ENCODE data around the gene DCP2.

The DCP2 gene

GRCh38 chr5:112935675-112936074 is 40.9 kb upstream of the DCP2 start:
- TF ChIP-seq CTCF (conservative IDR thresholded peaks at IDR 0.05), result no peak
- TF ChIP-seq ZFX (IDR thresholded peaks at IDR 0.05), result no peak

GRCh38 chr5:112938286-112938685 is 38.3 kb upstream of the DCP2 start:
- no peak overlapping the region for H3K27ac ChIP-seq
- TF ChIP-seq CTCF (conservative IDR thresholded peaks at IDR 0.05) (no peak), ZFX (IDR thresholded peaks at IDR 0.05) (no peak)

More at GRCh38 chr5:112935675-112936074, 40.9 kb upstream of the DCP2 start:
- H3K27ac ChIP-seq, result peak overlapping the region; percentile 15; the same call in 1 of the 2 replicates

- TF ChIP-seq CTCF (conservative IDR thresholded peaks at IDR 0.05) (no peak), ZFX (IDR thresholded peaks at IDR 0.05) (no peak)
- H3K27ac ChIP-seq, result no peak overlapping the region
These were observed 35.9 kb upstream of the DCP2 start for GRCh38 chr5:112940670-112941069.

- TF ChIP-seq ZFX (IDR thresholded peaks at IDR 0.05), result no peak
- TF ChIP-seq CTCF (conservative IDR thresholded peaks at IDR 0.05), result no peak
- H3K27ac ChIP-seq, result no peak overlapping the region
These were observed 28.1 kb upstream of the DCP2 start for GRCh38 chr5:112948458-112948857.

- H3K27ac ChIP-seq, result no peak overlapping the region
- no peak for TF ChIP-seq CTCF (conservative IDR thresholded peaks at IDR 0.05)
- TF ChIP-seq ZFX (IDR thresholded peaks at IDR 0.05), result no peak
These were observed 25.4 kb upstream of the DCP2 start for GRCh38 chr5:112951124-112951702.

- peak overlapping the region; percentile 61 for H3K27ac ChIP-seq
These were observed 20.0 kb upstream of the DCP2 start for GRCh38 chr5:112956606-112957005.

More at GRCh38 chr5:112956606-112957005, 20.0 kb upstream of the DCP2 start:
- no peak for TF ChIP-seq CTCF (conservative IDR thresholded peaks at IDR 0.05)
- TF ChIP-seq ZFX (IDR thresholded peaks at IDR 0.05), result no peak

All from C4-2B (cell line).